ENCODE data around the gene SLC38A3.
A peak's percentile ranks its signal among the peaks of the same experiment; 100 is the strongest.
"Not testable (repeated sequence)": the region's sequence is repeated elsewhere in the genome, so short reads cannot be mapped to it uniquely, and the experiment has no call there.

Gene SLC38A3

DNA sequence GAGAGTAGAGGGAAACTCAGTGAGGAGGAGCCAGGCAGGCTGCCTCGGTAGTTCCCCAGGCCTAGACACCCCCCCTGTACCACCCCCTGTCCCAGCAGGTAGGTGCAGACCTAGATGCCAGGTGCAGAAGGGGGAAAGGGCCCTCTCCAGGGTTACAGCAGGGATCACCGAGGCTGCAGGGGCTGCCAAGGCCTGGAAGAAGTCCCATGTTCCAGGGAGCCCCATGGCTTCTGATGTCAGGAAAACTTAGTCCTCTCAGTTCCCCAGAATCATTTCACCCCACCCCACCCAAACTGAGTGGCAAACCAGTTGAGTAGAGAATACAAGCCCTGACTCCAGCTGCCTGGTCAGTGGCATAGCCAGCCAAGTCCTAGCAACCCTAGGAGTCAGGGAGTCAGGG lies 56.4 kb downstream of the SLC38A3 start:
- TF ChIP-seq, protein P1, sequence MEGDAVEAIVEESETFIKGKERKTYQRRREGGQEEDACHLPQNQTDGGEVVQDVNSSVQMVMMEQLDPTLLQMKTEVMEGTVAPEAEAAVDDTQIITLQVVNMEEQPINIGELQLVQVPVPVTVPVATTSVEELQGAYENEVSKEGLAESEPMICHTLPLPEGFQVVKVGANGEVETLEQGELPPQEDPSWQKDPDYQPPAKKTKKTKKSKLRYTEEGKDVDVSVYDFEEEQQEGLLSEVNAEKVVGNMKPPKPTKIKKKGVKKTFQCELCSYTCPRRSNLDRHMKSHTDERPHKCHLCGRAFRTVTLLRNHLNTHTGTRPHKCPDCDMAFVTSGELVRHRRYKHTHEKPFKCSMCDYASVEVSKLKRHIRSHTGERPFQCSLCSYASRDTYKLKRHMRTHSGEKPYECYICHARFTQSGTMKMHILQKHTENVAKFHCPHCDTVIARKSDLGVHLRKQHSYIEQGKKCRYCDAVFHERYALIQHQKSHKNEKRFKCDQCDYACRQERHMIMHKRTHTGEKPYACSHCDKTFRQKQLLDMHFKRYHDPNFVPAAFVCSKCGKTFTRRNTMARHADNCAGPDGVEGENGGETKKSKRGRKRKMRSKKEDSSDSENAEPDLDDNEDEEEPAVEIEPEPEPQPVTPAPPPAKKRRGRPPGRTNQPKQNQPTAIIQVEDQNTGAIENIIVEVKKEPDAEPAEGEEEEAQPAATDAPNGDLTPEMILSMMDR (conservative IDR thresholded peaks at IDR 0.05; ENCODE audit: low read depth, low read length) = no peak
- no peak for DNase-seq (ENCODE audit: low read depth)
- H3K4me3 ChIP-seq (ENCODE audit: low read depth, low read length) = no peak overlapping the region

DNA sequence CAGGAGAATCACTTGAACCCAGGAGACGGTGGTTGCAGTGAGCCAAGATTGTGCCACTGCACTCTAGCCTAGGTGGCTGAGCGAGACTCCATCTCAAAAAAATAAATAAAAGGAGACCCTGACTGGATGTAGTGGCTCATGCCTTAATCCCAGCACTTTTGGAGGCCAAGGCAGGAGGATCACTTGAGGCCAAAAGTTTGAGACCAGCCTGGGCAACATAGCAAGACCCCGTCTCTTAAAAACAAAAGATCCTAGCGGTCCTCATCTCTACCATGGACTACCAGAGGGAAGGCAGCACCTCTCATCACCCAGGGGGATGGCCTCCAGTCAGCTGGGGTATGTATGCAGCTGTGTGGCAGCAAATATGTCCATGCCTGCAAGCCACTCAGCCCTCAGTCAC lies 57.1 kb downstream of the SLC38A3 start:
- H3K4me3 ChIP-seq (ENCODE audit: low read depth, low read length); DNase-seq (ENCODE audit: low read depth): not testable (repeated sequence)

- TF ChIP-seq, protein P1 (conservative IDR thresholded peaks at IDR 0.05; ENCODE audit: low read depth, low read length) = no peak
- DNase-seq (ENCODE audit: low read depth) = no peak
- H3K4me3 ChIP-seq (ENCODE audit: low read depth, low read length) = no peak overlapping the region
Observed at GRCh38 chr3:50262778-50263177, 57.7 kb downstream of the SLC38A3 start.

GRCh38 chr3:50263478-50264382 lies 58.7 kb downstream of the SLC38A3 start:
- DNase-seq (ENCODE audit: low read depth) = no peak
- TF ChIP-seq, protein P1 (conservative IDR thresholded peaks at IDR 0.05; ENCODE audit: low read depth, low read length) = no peak
- no peak overlapping the region for H3K4me3 ChIP-seq (ENCODE audit: low read depth, low read length)

DNA sequence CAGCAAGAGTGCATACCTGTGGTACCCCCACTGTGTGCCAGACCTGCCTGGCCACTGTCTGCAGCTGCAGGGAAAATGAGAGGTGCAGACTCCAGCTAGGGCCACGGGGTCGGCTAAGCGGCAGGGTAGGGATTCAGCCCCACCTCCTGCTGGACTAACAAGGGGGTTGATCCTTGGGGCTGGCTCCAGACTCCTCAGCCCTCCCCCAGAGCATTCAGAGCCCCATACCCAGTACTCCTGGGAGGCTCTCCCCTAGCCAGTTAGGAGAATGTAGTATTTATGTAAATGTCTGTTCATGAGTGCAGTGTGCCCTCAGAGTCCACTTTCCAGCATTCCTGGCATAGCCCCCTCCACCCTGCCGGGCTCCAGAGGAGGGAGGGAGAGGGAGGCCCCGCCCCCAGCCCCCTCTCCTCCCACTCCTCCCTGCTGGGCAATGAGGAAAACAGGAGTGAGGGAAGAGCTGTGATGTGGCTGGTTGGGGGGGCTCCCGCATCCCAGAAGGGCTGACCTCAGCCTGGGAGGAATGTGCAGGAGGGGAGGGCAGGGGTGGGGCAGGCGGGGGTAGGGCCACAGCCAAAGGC lies 59.4 kb downstream of the SLC38A3 start:
- H3K4me3 ChIP-seq (ENCODE audit: low read depth, low read length) = no peak overlapping the region
- TF ChIP-seq, protein P1 (conservative IDR thresholded peaks at IDR 0.05; ENCODE audit: low read depth, low read length) = no peak
- peak; percentile 92 for DNase-seq (ENCODE audit: low read depth)

- no peak overlapping the region for H3K4me3 ChIP-seq (ENCODE audit: low read depth, low read length)
- DNase-seq (ENCODE audit: low read depth) = no peak
- TF ChIP-seq, protein P1 (conservative IDR thresholded peaks at IDR 0.05; ENCODE audit: low read depth, low read length) = no peak
Observed at GRCh38 chr3:50264964-50265485, 60.0 kb downstream of the SLC38A3 start.

- DNase-seq (ENCODE audit: low read depth) = no peak
- H3K4me3 ChIP-seq (ENCODE audit: low read depth, low read length) = no peak overlapping the region
- TF ChIP-seq, protein P1 (conservative IDR thresholded peaks at IDR 0.05; ENCODE audit: low read depth, low read length) = no peak
Observed at GRCh38 chr3:50265571-50265970, 60.5 kb downstream of the SLC38A3 start.

Measured in choroid plexus epithelial cell (primary cell).